IPS-18a (cell line): ENCODE data around the gene ESX1.
A peak's percentile ranks its signal among the peaks of the same experiment; 100 is the strongest.

Source experiments
- H3K27ac ChIP-seq: one replicate; pipeline ENCODE4 v1.5.1; 2013; ENCODE audit warnings: low read length
- H3K27me3 ChIP-seq: one replicate; pipeline ENCODE4 v1.6.1; 2013; ENCODE audit warnings: mild to moderate bottlenecking, low read length; ENCODE audit not compliant: control insufficient read depth, insufficient read depth
- H3K36me3 ChIP-seq: one replicate; pipeline ENCODE4 v1.6.1; 2013; ENCODE audit warnings: low read depth, low read length; ENCODE audit not compliant: control insufficient read depth
- H3K4me1 ChIP-seq: one replicate; pipeline ENCODE4 v1.6.1; 2013; ENCODE audit warnings: low read depth, low read length; ENCODE audit not compliant: control insufficient read depth
- H3K4me3 ChIP-seq: one replicate; pipeline ENCODE4 v1.5.1; 2013; ENCODE audit warnings: low read length
- H3K9ac ChIP-seq: one replicate; pipeline ENCODE4 v1.6.1; 2013; ENCODE audit warnings: mild to moderate bottlenecking, low read length, moderate library complexity
- H3K9me3 ChIP-seq: one replicate; pipeline ENCODE4 v1.6.1; 2013; ENCODE audit warnings: low read depth, low read length; ENCODE audit not compliant: control insufficient read depth

Gene ESX1

GRCh38 chrX:104254442-104255115 is at the start of gene ESX1:
Gene ESX1, minus strand, starts transcription at chrX:104254933. Its CDS starts 84 bp downstream, at chrX:104254849.
- Histone ChIP-seq H3K27me3 (peaks cover 98% of the 10 kb centered on the region), H3K4me3 (peak within 1 kb of the TSS; percentile 53), H3K9ac (no peak within 1 kb of the TSS), H3K4me1 (peaks cover 4% of the 10 kb centered on the region), H3K9me3 (no peaks in the 10 kb centered on the region), H3K27ac (no peak within 1 kb of the TSS), H3K36me3 (no peaks in the 10 kb centered on the region)

DNA sequence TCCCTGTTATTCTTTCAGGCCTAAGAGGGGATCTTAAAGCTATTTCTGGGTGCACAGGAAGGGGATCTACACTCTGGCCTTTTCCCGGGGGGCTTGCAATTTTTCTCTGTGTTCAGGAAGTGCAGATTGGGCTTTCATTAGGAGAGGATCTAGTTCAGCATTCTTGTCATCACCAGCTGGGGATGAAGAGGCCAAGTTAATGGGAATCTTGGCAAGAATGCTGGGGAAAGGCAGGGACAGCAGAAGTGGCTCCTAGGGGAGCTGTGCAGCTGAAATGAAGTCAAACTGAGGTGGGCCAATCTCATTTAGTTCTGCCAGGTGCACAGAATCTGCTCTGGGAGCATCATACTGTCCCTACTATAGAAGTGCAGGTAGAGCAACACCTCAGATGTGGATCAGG is 40.9 kb upstream of the ESX1 start:
- Histone ChIP-seq H3K9ac (no peak overlapping the region), H3K27ac (no peak overlapping the region), H3K4me1 (peaks cover 12% of the 10 kb centered on the region), H3K4me3 (no peak overlapping the region), H3K36me3 (no peaks in the 10 kb centered on the region), H3K27me3 (no peaks in the 10 kb centered on the region), H3K9me3 (no peaks in the 10 kb centered on the region)

GRCh38 chrX:104288961-104289360 is 34.2 kb upstream of the ESX1 start:
- no peaks in the 10 kb centered on the region for H3K36me3 ChIP-seq
- H3K9me3 ChIP-seq: no peaks in the 10 kb centered on the region
- no peaks in the 10 kb centered on the region for H3K27me3 ChIP-seq
- H3K27ac ChIP-seq: no peak overlapping the region
- peak overlapping the region; percentile 47 for H3K4me3 ChIP-seq
- peak overlapping the region; percentile 41 for H3K9ac ChIP-seq
- H3K4me1 ChIP-seq: peaks cover 51% of the 10 kb centered on the region

- Histone ChIP-seq H3K9ac (peak overlapping the region; percentile 41), H3K4me1 (peaks cover 48% of the 10 kb centered on the region), H3K36me3 (no peaks in the 10 kb centered on the region), H3K27ac (peak overlapping the region; percentile 65), H3K4me3 (peak overlapping the region; percentile 47), H3K9me3 (no peaks in the 10 kb centered on the region), H3K27me3 (no peaks in the 10 kb centered on the region)
Measured at GRCh38 chrX:104288269-104288668, 33.5 kb upstream of the ESX1 start.

DNA sequence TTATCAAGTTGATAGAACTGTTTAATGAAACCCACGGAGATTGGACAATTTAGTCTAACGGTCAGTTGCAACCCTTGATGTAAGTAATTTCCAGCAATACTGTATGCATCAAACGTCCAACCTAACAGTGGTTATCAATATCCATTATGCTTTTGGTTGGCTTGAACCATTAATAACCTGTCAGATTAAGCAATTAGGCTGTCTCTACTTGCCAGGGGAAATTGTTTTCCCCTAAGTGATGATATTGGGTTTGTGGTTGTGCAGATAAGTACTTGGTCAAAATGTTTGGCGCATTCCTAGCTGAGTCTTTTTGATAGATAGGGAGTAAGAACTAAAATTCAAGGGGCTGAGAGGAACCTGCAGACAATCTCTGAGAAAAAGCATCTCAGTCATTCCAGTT is 30.5 kb upstream of the ESX1 start:
- Histone ChIP-seq H3K4me1 (peaks cover 36% of the 10 kb centered on the region), H3K4me3 (no peak overlapping the region), H3K9ac (no peak overlapping the region), H3K27me3 (no peaks in the 10 kb centered on the region), H3K36me3 (no peaks in the 10 kb centered on the region), H3K27ac (no peak overlapping the region), H3K9me3 (no peaks in the 10 kb centered on the region)

- no peaks in the 10 kb centered on the region for H3K27me3 ChIP-seq
- H3K4me3 ChIP-seq: no peak overlapping the region
- no peak overlapping the region for H3K27ac ChIP-seq
- H3K4me1 ChIP-seq: peaks cover 29% of the 10 kb centered on the region
- H3K9me3 ChIP-seq: no peaks in the 10 kb centered on the region
- H3K36me3 ChIP-seq: no peaks in the 10 kb centered on the region
- H3K9ac ChIP-seq: no peak overlapping the region
Measured at GRCh38 chrX:104284507-104284906, 29.8 kb upstream of the ESX1 start.

DNA sequence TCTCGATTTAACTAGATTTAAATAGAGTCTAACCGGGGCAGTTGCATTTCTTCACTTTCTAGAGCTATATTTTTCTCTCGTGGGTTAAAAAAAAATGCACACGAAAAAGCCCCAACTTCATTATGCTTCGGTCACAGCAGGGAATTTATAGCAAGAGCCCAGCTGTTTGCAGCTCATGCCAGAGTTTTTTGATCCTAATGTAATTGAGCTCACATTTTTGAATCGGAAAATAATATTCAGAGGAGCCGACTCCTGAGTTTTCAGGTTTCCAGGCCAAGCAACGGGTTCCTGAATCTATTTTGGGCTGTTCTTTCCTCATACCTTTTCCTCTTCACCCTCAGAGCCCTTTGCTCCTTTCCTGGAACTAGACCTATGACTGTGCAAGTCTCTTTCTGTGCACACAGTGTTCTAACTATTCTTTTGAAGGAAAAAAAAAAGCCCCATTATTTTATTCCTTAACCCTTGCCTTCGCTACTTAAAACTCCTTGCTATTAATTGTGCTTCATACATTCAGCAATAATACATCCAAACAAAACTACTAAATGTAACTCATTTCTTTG is 27.5 kb upstream of the ESX1 start:
- Histone ChIP-seq H3K4me1 (peaks cover 7% of the 10 kb centered on the region), H3K9me3 (no peaks in the 10 kb centered on the region), H3K4me3 (no peak overlapping the region), H3K36me3 (no peaks in the 10 kb centered on the region), H3K27ac (no peak overlapping the region), H3K27me3 (no peaks in the 10 kb centered on the region), H3K9ac (no peak overlapping the region)

GRCh38 chrX:104281564-104281963 is 26.8 kb upstream of the ESX1 start:
- no peak overlapping the region for H3K9ac ChIP-seq
- H3K27me3 ChIP-seq: no peaks in the 10 kb centered on the region
- no peak overlapping the region for H3K27ac ChIP-seq
- no peak overlapping the region for H3K4me3 ChIP-seq
- H3K4me1 ChIP-seq: peaks cover 6% of the 10 kb centered on the region
- no peaks in the 10 kb centered on the region for H3K9me3 ChIP-seq
- H3K36me3 ChIP-seq: no peaks in the 10 kb centered on the region

- H3K27ac ChIP-seq: no peak overlapping the region
- no peak overlapping the region for H3K4me3 ChIP-seq
- no peak overlapping the region for H3K9ac ChIP-seq
- H3K36me3 ChIP-seq: no peaks in the 10 kb centered on the region
- H3K27me3 ChIP-seq: no peaks in the 10 kb centered on the region
- no peaks in the 10 kb centered on the region for H3K9me3 ChIP-seq
- peaks cover 6% of the 10 kb centered on the region for H3K4me1 ChIP-seq
Measured at GRCh38 chrX:104280609-104281008, 25.9 kb upstream of the ESX1 start.

GRCh38 chrX:104270916-104271512 is 16.3 kb upstream of the ESX1 start:
- H3K4me1 ChIP-seq: no peaks in the 10 kb centered on the region
- H3K9ac ChIP-seq: no peak overlapping the region
- H3K27me3 ChIP-seq: peaks cover 52% of the 10 kb centered on the region
- H3K27ac ChIP-seq: no peak overlapping the region
- peak overlapping the region; percentile 1 for H3K4me3 ChIP-seq
- no peaks in the 10 kb centered on the region for H3K9me3 ChIP-seq
- no peaks in the 10 kb centered on the region for H3K36me3 ChIP-seq

GRCh38 chrX:104270212-104270611 is 15.5 kb upstream of the ESX1 start:
- Histone ChIP-seq H3K27me3 (peaks cover 55% of the 10 kb centered on the region), H3K4me1 (no peaks in the 10 kb centered on the region), H3K27ac (no peak overlapping the region), H3K9ac (no peak overlapping the region), H3K9me3 (no peaks in the 10 kb centered on the region), H3K36me3 (no peaks in the 10 kb centered on the region), H3K4me3 (peak overlapping the region; percentile 1)

DNA sequence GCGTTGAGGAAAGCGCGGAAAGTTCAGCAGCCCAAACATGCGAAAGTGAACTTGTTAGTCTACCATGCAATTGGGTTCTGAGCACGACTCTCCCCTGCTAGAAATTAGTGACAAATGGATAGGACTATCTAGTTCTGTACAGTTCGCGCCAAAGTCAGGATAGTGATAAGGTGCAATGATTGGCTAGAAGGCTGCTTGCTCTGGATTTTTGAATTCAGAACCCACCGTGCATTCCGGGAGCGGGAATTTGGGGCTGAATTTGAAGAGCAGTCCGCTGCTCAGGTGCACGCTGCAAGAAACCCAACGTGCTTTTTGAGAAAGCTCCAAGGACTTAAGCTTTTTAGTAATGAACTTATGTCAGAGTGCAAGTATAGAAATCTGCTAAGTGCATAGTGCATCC is 732 bp upstream of the ESX1 start:
- no peak overlapping the region for H3K27ac ChIP-seq
- H3K27me3 ChIP-seq: peaks cover 100% of the 10 kb centered on the region
- H3K4me3 ChIP-seq: no peak overlapping the region
- H3K9me3 ChIP-seq: no peaks in the 10 kb centered on the region
- no peak overlapping the region for H3K9ac ChIP-seq
- H3K4me1 ChIP-seq: peaks cover 4% of the 10 kb centered on the region
- no peaks in the 10 kb centered on the region for H3K36me3 ChIP-seq
